ENCODE data around the gene LY6G6D. TPM values are rescaled to one million over a fixed set of nuclear protein-coding genes. Genes with fewer than 3 reads are reported as not detected.

LY6G6D gene
- total RNA-seq, 1 experiment from 2014 or later = not detected

DNA sequence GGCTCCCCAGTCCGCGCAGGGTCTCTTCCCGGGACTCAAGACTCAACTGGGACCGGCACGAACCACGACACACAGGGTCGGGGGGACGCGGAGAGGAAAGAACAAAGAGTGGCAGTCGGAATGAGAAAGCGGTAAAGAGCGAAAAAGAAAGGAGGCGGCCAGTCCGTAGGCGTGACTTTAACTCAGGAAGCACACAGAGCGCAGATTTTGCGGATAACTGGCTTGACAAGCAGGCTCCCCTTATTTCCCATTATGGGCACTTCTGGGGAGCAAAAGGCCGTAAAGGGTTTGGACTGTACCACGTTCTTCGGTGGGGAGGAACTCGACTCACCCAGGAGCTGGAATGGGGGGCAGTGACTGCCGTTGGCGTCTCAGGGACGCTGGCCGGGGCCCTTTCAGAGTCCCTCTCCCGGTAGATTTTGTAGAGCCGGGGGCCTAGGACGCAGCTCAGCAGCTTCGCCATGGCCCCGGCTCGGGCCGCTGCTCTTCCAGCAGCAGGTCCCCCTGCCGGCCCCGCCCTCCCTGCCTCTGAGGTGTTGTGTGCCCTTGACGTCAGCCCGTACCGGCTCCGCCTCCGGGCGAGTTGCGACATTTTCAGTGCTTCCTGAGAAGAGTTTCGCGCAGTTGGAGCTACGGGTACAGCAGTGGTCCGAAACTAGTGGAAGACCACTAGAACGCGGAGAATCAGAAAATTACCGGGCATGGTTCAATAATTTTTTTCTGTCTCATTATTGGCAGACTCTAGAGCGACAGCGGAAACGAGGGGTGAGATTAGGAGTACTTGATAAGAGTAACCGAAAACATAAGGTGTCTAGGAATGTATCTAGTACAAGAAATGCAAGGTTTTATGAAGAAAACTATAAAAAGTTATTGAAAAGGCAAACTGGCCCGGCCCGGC, 12.1 kb upstream of the LY6G6D start, which contains the start of gene ABHD16A:
TSS of gene ABHD16A (minus strand) at position 506 of the 898 bp plus-strand sequence. CDS start at position 463, 43 bp downstream.
- Histone ChIP-seq H3K9me3 (ENCODE audit: control insufficient read depth, low read depth, low read length) (no peaks in the 10 kb centered on the region), H3K27ac (ENCODE audit: insufficient read length, low read depth, low read length) (no peak within 1 kb of the TSS), H3K4me2 (ENCODE audit: insufficient read depth, insufficient read length, low read length) (peak within 1 kb of the TSS; percentile 91), H3K23ac (ENCODE audit: insufficient read length, low read depth, low read length) (no peak within 1 kb of the TSS), H2BK15ac (ENCODE audit: low read depth, low read length) (no peak within 1 kb of the TSS), H2BK5ac (ENCODE audit: insufficient read length, low read length) (no peak within 1 kb of the TSS), H2AFZ (ENCODE audit: low read length) (peak within 1 kb of the TSS; percentile 43), H4K8ac (replicated peaks; ENCODE audit: insufficient read length, low read depth, low read length) (no peak within 1 kb of the TSS), H3K14ac (ENCODE audit: insufficient read depth, low read length) (peak within 1 kb of the TSS; percentile 81), H3K79me2 (ENCODE audit: insufficient read depth, low read length) (peaks cover 2% of the 10 kb centered on the region; the same call in 1 of the 2 replicates), H3K4me1 (ENCODE audit: insufficient read depth, low read length) (peaks cover 4% of the 10 kb centered on the region; the same call in 1 of the 2 replicates), H4K20me1 (ENCODE audit: control insufficient read depth, insufficient read depth, insufficient read length) (no peaks in the 10 kb centered on the region), H3K18ac (ENCODE audit: insufficient read length, low read depth, low read length) (peak within 1 kb of the TSS; percentile 94), H3K9ac (ENCODE audit: extremely low read depth, insufficient read length, low read length) (peak within 1 kb of the TSS; percentile 79), H3K79me1 (ENCODE audit: insufficient read depth, low read depth, low read length, poor library complexity, severe bottlenecking) (peaks cover 6% of the 10 kb centered on the region), H3K56ac (ENCODE audit: insufficient read length, low read depth, low read length) (no peak within 1 kb of the TSS), H4K5ac (ENCODE audit: insufficient read length, low read depth, low read length) (no peak within 1 kb of the TSS), H2AK5ac (ENCODE audit: insufficient read length, low read length) (no peak within 1 kb of the TSS), H3K23me2 (ENCODE audit: insufficient read length, low read depth, low read length, poor library complexity, severe bottlenecking) (peaks cover 6% of the 10 kb centered on the region), H3K4ac (ENCODE audit: low read depth, low read length) (no peak within 1 kb of the TSS; the same call in 1 of the 2 replicates), H2BK20ac (ENCODE audit: low read depth, low read length, poor library complexity, severe bottlenecking) (no peak within 1 kb of the TSS), H3K27me3 (ENCODE audit: insufficient read depth, low read length) (no peaks in the 10 kb centered on the region), H2BK12ac (ENCODE audit: insufficient read length, low read depth, low read length) (no peak within 1 kb of the TSS), H4K91ac (ENCODE audit: insufficient read length, low read depth, low read length) (no peak within 1 kb of the TSS), H3T11ph (ENCODE audit: low read length) (no peak within 1 kb of the TSS), H2BK120ac (ENCODE audit: low read depth, low read length, poor library complexity, severe bottlenecking) (no peak within 1 kb of the TSS)
- Mint-ChIP-seq H3K27me3 (ENCODE audit: low read depth) (peaks cover 1% of the 10 kb centered on the region; the same call in 1 of the 2 replicates), H3K27ac (peak within 1 kb of the TSS; percentile 91 to 96 (median 96)), H3K9me3 (no peaks in the 10 kb centered on the region; a peak in 1 of 5 replicates), H3K36me3 (ENCODE audit: insufficient read depth in 1 of 3, low read depth in 3 of 3) (peaks cover 0 to 18% (median 4%) of the 10 kb centered on the region in 3 experiments; a peak in 4 of 7 replicates), H3K4me3 (peak within 1 kb of the TSS; percentile 96 to 98), H3K4me1 (peaks cover 11% of the 10 kb centered on the region in 2 experiments)
- WGBS (ENCODE audit: extremely low coverage, insufficient read length, low lambda C conversion rate) = no CpG with 5 or more reads among the region's 54 CpGs
- peak; percentile 99 for DNase-seq
- TF ChIP-seq, protein P1, sequence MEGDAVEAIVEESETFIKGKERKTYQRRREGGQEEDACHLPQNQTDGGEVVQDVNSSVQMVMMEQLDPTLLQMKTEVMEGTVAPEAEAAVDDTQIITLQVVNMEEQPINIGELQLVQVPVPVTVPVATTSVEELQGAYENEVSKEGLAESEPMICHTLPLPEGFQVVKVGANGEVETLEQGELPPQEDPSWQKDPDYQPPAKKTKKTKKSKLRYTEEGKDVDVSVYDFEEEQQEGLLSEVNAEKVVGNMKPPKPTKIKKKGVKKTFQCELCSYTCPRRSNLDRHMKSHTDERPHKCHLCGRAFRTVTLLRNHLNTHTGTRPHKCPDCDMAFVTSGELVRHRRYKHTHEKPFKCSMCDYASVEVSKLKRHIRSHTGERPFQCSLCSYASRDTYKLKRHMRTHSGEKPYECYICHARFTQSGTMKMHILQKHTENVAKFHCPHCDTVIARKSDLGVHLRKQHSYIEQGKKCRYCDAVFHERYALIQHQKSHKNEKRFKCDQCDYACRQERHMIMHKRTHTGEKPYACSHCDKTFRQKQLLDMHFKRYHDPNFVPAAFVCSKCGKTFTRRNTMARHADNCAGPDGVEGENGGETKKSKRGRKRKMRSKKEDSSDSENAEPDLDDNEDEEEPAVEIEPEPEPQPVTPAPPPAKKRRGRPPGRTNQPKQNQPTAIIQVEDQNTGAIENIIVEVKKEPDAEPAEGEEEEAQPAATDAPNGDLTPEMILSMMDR (conservative IDR thresholded peaks at IDR 0.05) = no peak
